ENCODE data around the gene PTH2.
"Not testable (repeated sequence)": the region's sequence is repeated elsewhere in the genome, so short reads cannot be mapped to it uniquely, and the experiment has no call there.

- TF ChIP-seq CTCF (IDR thresholded peaks at IDR 0.05; ENCODE audit: insufficient read depth, low read depth, low read length); EZH2 (IDR thresholded peaks at IDR 0.05; ENCODE audit: insufficient read depth, low read length): not testable (repeated sequence)
These were observed 37.9 kb upstream of the PTH2 start for GRCh38 chr19:49461130-49461529.
